Activated CD8-positive, alpha-beta memory T cell treated with anti-CD3 and anti-CD28 coated beads, Interleukin-2, amount 50 U/mL, for 24 hours (primary cell): ENCODE data around the gene INAVA.

ENCODE experiments used
- DNase-seq: peaks from one replicate; pipeline ENCODE4 v3.0.0-alpha.2; 2020; ENCODE audit errors: extremely low read depth

Gene INAVA

GRCh38 chr1:200875416-200875815 lies 19.3 kb upstream of the INAVA start:
- DNase-seq = no peak

- no peak for DNase-seq
These were observed 17.7 kb upstream of the INAVA start for GRCh38 chr1:200877010-200877409.

DNA sequence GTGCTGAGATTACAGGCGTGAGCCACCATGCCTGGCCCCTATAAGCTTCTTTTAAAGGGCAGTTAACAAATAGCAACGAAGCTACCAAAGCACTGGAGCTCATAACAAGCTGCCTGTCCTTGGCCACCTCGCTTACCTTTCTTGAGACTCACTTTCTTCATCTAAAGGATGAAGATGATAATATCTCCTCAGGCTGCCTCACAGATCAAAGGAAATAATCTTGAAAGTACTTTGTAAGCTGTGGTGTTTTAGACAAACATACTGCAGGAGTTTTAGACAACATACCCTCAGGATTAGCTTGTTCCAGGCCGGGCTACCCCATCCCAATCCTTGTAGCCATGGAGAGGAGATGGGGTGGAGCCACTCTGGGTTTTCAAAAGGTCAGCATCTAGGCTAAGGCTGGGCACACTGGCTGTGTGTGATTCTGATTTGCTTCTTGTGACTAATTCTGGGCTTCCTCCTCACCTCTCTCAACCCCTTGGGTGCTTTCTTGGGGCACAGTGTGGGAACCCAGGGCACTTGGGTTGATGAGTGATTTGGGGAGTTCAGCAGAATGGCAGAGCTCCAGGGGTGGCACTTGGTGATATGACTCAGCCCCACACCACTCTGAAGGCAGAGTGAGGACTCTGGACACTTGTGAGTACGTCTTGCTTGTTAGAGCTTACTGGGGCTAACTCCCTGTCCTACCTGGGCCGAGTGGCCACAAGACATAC lies 16.7 kb upstream of the INAVA start:
- DNase-seq = no peak

GRCh38 chr1:200880212-200880611 lies 14.5 kb upstream of the INAVA start:
- no peak for DNase-seq

GRCh38 chr1:200883118-200883517 lies 11.6 kb upstream of the INAVA start:
- DNase-seq = no peak

GRCh38 chr1:200885623-200886402 lies 8.9 kb upstream of the INAVA start:
- DNase-seq = no peak

- DNase-seq = no peak
These were observed 8.1 kb upstream of the INAVA start for GRCh38 chr1:200886594-200886993.

- no peak for DNase-seq
These were observed 7.7 kb upstream of the INAVA start for GRCh38 chr1:200887036-200887435.

GRCh38 chr1:200887772-200888348 lies 6.8 kb upstream of the INAVA start:
- no peak for DNase-seq

DNA sequence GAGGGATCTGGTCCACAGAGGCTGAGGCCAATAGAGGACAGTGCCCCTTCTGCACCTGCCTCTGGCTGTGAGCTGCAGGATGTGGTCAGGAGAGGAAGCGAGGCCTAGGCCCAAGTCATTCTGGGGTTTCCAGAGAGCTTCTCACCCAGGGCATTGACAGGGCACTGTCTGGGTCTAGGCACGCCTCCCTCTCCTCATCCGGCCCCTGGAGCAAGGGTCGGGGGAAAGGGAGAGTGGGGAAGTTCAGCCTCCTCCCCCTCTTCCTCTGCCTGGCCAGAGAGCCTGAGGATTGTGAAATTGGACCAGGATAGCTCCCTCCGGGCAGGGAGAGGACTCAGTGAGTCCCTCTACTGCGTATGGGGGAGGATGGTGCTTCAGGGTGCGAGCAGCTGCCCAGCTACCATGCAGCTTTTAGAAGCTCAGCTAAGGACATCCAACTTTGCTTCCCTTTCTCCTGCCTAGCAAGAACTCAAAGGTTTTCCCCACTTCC lies 6.3 kb upstream of the INAVA start:
- DNase-seq = no peak

- no peak for DNase-seq
These were observed 5.1 kb upstream of the INAVA start for GRCh38 chr1:200889571-200889970.

DNA sequence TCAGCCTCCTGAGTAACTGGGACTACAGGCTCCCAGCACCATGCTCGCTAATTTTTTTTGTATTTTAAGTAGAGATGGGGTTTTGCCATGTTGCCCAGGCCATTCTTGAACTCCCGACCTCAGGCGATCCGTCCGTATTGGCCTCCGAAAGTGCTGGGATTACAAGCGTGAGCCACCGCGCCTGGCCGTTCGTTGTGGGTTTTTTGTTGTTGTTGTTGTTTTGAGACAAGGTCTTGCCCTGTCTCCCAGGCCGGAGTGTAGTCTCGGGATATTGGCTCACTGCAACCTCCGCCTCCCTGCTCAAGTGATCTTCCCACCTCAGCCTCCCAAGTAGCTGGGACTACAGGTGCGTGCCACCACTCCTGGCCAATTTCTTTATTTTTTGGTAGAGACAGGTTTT lies 4.7 kb upstream of the INAVA start:
- DNase-seq = no peak

GRCh38 chr1:200890818-200891773 lies 3.6 kb upstream of the INAVA start:
- DNase-seq = no peak

DNA sequence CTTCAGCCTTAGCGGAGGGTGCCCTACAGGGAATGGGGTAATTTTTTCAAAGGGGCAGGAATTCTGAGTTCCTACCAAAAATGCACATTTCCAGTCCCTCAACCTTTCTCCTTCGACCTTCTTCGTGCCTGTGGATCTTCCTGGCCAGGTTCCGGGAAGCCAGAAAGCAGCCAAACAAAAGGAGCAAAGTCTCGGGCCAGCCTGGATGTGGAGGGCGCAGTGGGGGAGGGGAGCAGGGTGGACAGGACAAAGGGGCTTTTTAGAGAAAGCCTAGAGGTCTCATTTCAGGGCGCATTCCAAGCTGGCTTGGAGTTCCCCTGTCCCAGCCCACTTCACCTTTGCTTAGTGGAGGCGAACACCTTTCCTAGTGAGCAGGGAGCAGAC lies 2.9 kb upstream of the INAVA start:
- no peak for DNase-seq

DNA sequence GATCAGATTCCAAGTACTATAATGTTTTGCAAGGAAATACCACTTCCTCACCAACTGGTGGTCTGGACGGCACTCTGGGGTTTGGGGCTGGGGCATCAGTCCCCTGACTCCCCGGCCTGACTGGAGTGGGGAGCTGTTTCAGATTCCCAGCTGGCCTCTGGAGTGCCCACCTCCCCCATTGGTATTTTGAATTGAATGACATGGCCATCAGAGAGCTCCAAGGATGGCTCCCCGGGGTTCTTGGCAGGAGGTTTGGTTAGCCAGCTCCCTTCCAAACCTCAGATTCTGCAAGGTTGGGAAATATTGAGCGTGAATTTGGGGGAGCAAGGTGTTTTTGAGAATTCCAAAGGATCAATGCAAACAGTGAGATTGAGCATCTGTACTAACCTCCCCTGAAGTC lies 2.2 kb upstream of the INAVA start:
- no peak for DNase-seq

DNA sequence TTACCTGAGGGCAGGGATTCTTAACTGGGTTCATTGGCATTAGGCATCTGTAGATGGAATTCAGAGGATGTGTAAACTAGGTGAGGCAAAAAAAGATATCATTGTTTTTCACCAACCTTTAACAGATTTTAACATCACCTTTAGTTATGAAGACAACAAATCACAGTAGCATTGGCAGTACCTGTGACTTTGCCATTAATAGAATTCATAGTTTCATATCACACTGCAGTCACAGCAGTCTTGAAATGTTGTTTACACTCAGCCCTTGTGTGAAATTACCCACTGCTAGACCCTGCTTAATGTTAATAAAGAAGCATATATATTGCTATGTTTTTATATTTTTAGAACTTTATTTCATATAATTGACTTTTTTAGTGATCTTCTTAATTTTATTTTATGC lies 1.7 kb upstream of the INAVA start:
- no peak for DNase-seq

GRCh38 chr1:200893411-200893901 lies 1.2 kb upstream of the INAVA start:
- DNase-seq = no peak

GRCh38 chr1:200895443-200895789 lies 716 bp downstream of the INAVA start:
- no peak for DNase-seq

GRCh38 chr1:200895801-200896530 lies 1.3 kb downstream of the INAVA start:
- no peak for DNase-seq

DNA sequence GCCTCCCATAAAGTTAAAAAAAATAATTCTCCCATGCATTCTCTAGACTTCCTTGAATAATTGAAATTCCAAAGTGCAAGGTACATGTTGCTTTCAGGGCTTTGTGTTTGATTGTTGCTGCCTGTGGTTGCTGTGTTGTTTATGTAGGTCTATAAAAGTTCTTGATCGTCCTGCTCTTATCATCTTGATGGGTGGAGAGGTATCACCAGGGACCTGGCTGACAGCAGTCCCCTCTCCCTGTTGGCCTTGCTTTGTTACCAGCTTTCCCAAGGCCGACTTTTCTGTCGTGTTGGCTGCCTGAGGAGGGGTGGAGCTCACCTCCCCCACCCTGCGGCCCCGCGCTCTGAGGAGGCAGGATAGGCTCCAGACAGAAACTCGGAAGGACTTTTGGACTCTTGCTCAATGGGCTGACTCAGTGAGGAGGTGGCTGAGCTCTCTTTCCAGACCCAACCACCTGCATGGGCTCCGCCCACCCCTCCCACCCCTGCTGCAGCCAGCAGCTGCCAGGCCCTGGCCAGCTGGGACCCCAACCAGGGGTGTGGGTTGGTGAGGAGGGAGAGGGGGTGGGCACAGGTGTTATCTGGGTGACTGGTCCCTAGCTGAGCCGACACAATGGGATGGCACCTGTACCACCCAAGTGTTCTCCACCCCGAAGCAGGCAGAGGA lies 2.0 kb downstream of the INAVA start:
- DNase-seq = no peak
